ENCODE results near the gene NEDD4. TPM values are rescaled to one million over a fixed set of nuclear protein-coding genes. Genes with fewer than 3 reads are reported as not detected.

The NEDD4 gene
- total and polyA plus RNA-seq, 2 of the 4 experiments (the other 2 are of a cell fraction), result 27.4 to 80.7 TPM

GRCh38 chr15:55835866-55836265, 157.5 kb downstream of the NEDD4 start:
- Histone ChIP-seq H3K36me3 (ENCODE audit: control insufficient read depth, insufficient read depth, low read length) (peaks cover 32% of the 10 kb centered on the region), H2AK5ac (ENCODE audit: low read depth, low read length) (no peak overlapping the region), H3K23ac (ENCODE audit: low read depth, low read length) (no peak overlapping the region), H3K9me1 (ENCODE audit: insufficient read depth, low read length) (no peaks in the 10 kb centered on the region; the same call in 1 of the 2 replicates), H4K91ac (ENCODE audit: insufficient read depth, low read depth, low read length) (no peak overlapping the region), H3K27me3 (ENCODE audit: control insufficient read depth, insufficient read depth, low read length) (no peaks in the 10 kb centered on the region), H2BK5ac (ENCODE audit: low read depth, low read length, poor library complexity, severe bottlenecking) (no peak overlapping the region), H3K79me1 (ENCODE audit: low read depth in 1 of 2, low read length in 2 of 2) (peaks cover 3 to 5% of the 10 kb centered on the region in 2 experiments; a peak in 2 of 4 replicates), H4K20me1 (ENCODE audit: insufficient read depth, low read length) (no peaks in the 10 kb centered on the region), H2AFZ (replicated peaks; ENCODE audit: low read length, poor library complexity) (no peak overlapping the region), H3K9me3 (ENCODE audit: control insufficient read depth, insufficient read depth, low read length) (no peaks in the 10 kb centered on the region), H3K4me2 (ENCODE audit: low read depth, low read length) (no peak overlapping the region), H2BK20ac (ENCODE audit: low read depth, low read length) (no peak overlapping the region), H3K9ac (ENCODE audit: low read depth, low read length) (no peak overlapping the region), H4K8ac (ENCODE audit: low read depth in 2 of 2, low read length in 2 of 2) (no peak overlapping the region), H2BK15ac (ENCODE audit: low read depth, low read length) (no peak overlapping the region), H3K14ac (replicated peaks; ENCODE audit: low read depth, low read length) (no peak overlapping the region), H3K4me3 (ENCODE audit: insufficient read depth, low read depth, low read length) (no peak overlapping the region), H3K4ac (ENCODE audit: low read depth, low read length) (no peak overlapping the region), H4K5ac (ENCODE audit: low read depth, low read length) (no peak overlapping the region), H2BK120ac (ENCODE audit: low read depth, low read length) (no peak overlapping the region), H3K27ac (ENCODE audit: insufficient read depth, low read length) (no peak overlapping the region), H3K4me1 (ENCODE audit: control insufficient read depth, insufficient read depth, low read length) (no peaks in the 10 kb centered on the region), H3K56ac (ENCODE audit: extremely low read depth, insufficient read depth, low read length) (no peak overlapping the region), H2AK9ac (replicated peaks; ENCODE audit: low read depth, low read length, poor library complexity) (no peak overlapping the region), H3K18ac (ENCODE audit: low read depth, low read length) (no peak overlapping the region)
- intact Hi-C loops (cut with micrococcal nuclease), result no loop called here
- dilution Hi-C loops (cut with HindIII; ENCODE audit: low sequenced_read_pairs, unreplicated experiment), result no loop called here
- ChIA-PET POLR2A (ENCODE audit: unreplicated experiment) (no interaction called here), CTCF (no interaction called here)
- WGBS, 2 experiments (ENCODE audit: extremely low coverage in 2 of 2, insufficient read length in 1 of 2), result 100% methylated on average over 2 of the region's 3 CpGs; no CpG with 5 or more reads in 1 of the 2 experiments
- DNase-seq (no peak), ATAC-seq (ENCODE audit: low read depth) (no peak)
- in situ Hi-C loops (cut with MboI; ENCODE audit: low sequenced_read_pairs), result no loop called here
- BruUV-seq (replicated peaks), result no TSS peak
- TF ChIP-seq MXI1 (IDR thresholded peaks at IDR 0.05; ENCODE audit: borderline replicate concordance, low read depth, low read length) (no peak), POLR2A (IDR thresholded peaks at IDR 0.05; ENCODE audit: low read depth, low read length) (no peak), BHLHE40 (IDR thresholded peaks at IDR 0.05; ENCODE audit: low read depth, low read length) (no peak), SMC3 (IDR thresholded peaks at IDR 0.05; ENCODE audit: low read depth, low read length) (no peak), CTCF (conservative IDR thresholded peaks at IDR 0.05; ENCODE audit: low read depth, low read length) (no peak), MAFK (IDR thresholded peaks at IDR 0.05; ENCODE audit: low read depth, low read length) (no peak), USF2 (IDR thresholded peaks at IDR 0.05; ENCODE audit: low read depth, low read length) (no peak), RAD21 (IDR thresholded peaks at IDR 0.05; ENCODE audit: low read length) (no peak), FOS (IDR thresholded peaks at IDR 0.05; ENCODE audit: low read depth, low read length) (no peak), NFE2L2 (IDR thresholded peaks at IDR 0.05; ENCODE audit: low read depth, low read length) (no peak), ELK1 (IDR thresholded peaks at IDR 0.05; ENCODE audit: borderline replicate concordance, low read depth, low read length) (no peak), RFX5 (IDR thresholded peaks at IDR 0.05; ENCODE audit: low read depth, low read length) (no peak), CHD1 (IDR thresholded peaks at IDR 0.05; ENCODE audit: low read depth, low read length) (no peak), CEBPB (IDR thresholded peaks at IDR 0.05; ENCODE audit: low read depth, low read length) (no peak), MAZ (IDR thresholded peaks at IDR 0.05; ENCODE audit: borderline replicate concordance, low read depth, low read length) (no peak), RCOR1 (IDR thresholded peaks at IDR 0.05; ENCODE audit: insufficient replicate concordance, low read length) (no peak)

All from IMR-90 (cell line).